Activated naive CD8-positive, alpha-beta T cell treated with anti-CD3 and anti-CD28 coated beads for 36 hours (primary cell): ENCODE data around the gene PTPRJ. TPM values are rescaled to one million over a fixed set of nuclear protein-coding genes. Genes with fewer than 3 reads are reported as not detected.

Source experiments
- DNase-seq: peaks from one replicate; pipeline ENCODE4 v3.0.0; 2021
- H3K27ac Mint-ChIP-seq: one replicate; pipeline ENCODE4 v1.8.0; 2022; ENCODE audit warnings: mild to moderate bottlenecking, moderate library complexity, mixed read lengths
- H3K27me3 Mint-ChIP-seq: one replicate; pipeline ENCODE4 v1.8.0; 2022; ENCODE audit warnings: mild to moderate bottlenecking, mixed read lengths
- H3K36me3 Mint-ChIP-seq: one replicate; pipeline ENCODE4 v1.8.0; 2021; ENCODE audit warnings: mild to moderate bottlenecking, mixed read lengths
- H3K4me1 Mint-ChIP-seq: one replicate; pipeline ENCODE4 v1.8.0; 2021; ENCODE audit warnings: mixed read lengths
- H3K4me3 Mint-ChIP-seq: one replicate; pipeline ENCODE4 v1.8.0; 2022; ENCODE audit warnings: mild to moderate bottlenecking, moderate library complexity, mixed read lengths
- H3K9me3 Mint-ChIP-seq: one replicate; pipeline ENCODE4 v1.8.0; 2022; ENCODE audit warnings: mixed read lengths
- total RNA-seq, 2 experiments: library from RNA; stranded (reverse); gene quantifications; one replicate each; pipeline ENCODE4 v1.2.3, GENCODE V29; 2021

Gene PTPRJ
- total RNA-seq, 2 experiments from 2014 or later = 11.8 to 13.1 TPM

GRCh38 chr11:48029681-48030290, 49.4 kb downstream of the PTPRJ start:
- no peak overlapping the region for H3K27ac Mint-ChIP-seq
- H3K36me3 Mint-ChIP-seq = no peaks in the 10 kb centered on the region
- no peak overlapping the region for H3K4me3 Mint-ChIP-seq
- no peaks in the 10 kb centered on the region for H3K9me3 Mint-ChIP-seq
- no peaks in the 10 kb centered on the region for H3K27me3 Mint-ChIP-seq
- DNase-seq = no peak
- peaks cover 47% of the 10 kb centered on the region for H3K4me1 Mint-ChIP-seq

- Mint-ChIP-seq H3K9me3 (no peaks in the 10 kb centered on the region), H3K4me1 (peaks cover 58% of the 10 kb centered on the region), H3K36me3 (peaks cover 2% of the 10 kb centered on the region), H3K27me3 (no peaks in the 10 kb centered on the region), H3K27ac (no peak overlapping the region), H3K4me3 (no peak overlapping the region)
- DNase-seq = no peak
Observed at GRCh38 chr11:48031602-48032001, 51.2 kb downstream of the PTPRJ start.

GRCh38 chr11:48032721-48033120, 52.4 kb downstream of the PTPRJ start:
- DNase-seq = no peak
- no peaks in the 10 kb centered on the region for H3K9me3 Mint-ChIP-seq
- H3K27ac Mint-ChIP-seq = no peak overlapping the region
- peaks cover 2% of the 10 kb centered on the region for H3K36me3 Mint-ChIP-seq
- peaks cover 58% of the 10 kb centered on the region for H3K4me1 Mint-ChIP-seq
- no peak overlapping the region for H3K4me3 Mint-ChIP-seq
- no peaks in the 10 kb centered on the region for H3K27me3 Mint-ChIP-seq

GRCh38 chr11:48033918-48034341, 53.6 kb downstream of the PTPRJ start:
- Mint-ChIP-seq H3K36me3 (peaks cover 5% of the 10 kb centered on the region), H3K4me1 (peaks cover 55% of the 10 kb centered on the region)

GRCh38 chr11:48034926-48035871, 54.8 kb downstream of the PTPRJ start:
- peaks cover 5% of the 10 kb centered on the region for H3K36me3 Mint-ChIP-seq

More at GRCh38 chr11:48033918-48034341, 53.6 kb downstream of the PTPRJ start:
- peak overlapping the region; percentile 11 for H3K27ac Mint-ChIP-seq
- no peaks in the 10 kb centered on the region for H3K9me3 Mint-ChIP-seq
- H3K27me3 Mint-ChIP-seq = no peaks in the 10 kb centered on the region
- no peak overlapping the region for H3K4me3 Mint-ChIP-seq
- no peak for DNase-seq

GRCh38 chr11:48036011-48036410, 55.7 kb downstream of the PTPRJ start:
- H3K27me3 Mint-ChIP-seq = no peaks in the 10 kb centered on the region
- H3K27ac Mint-ChIP-seq = no peak overlapping the region
- peaks cover 5% of the 10 kb centered on the region for H3K36me3 Mint-ChIP-seq
- DNase-seq = no peak
- H3K4me3 Mint-ChIP-seq = no peak overlapping the region
- H3K4me1 Mint-ChIP-seq = peaks cover 45% of the 10 kb centered on the region
- H3K9me3 Mint-ChIP-seq = no peaks in the 10 kb centered on the region

More at GRCh38 chr11:48034926-48035871, 54.8 kb downstream of the PTPRJ start:
- H3K9me3 Mint-ChIP-seq = no peaks in the 10 kb centered on the region
- H3K27me3 Mint-ChIP-seq = no peaks in the 10 kb centered on the region
- no peak overlapping the region for H3K27ac Mint-ChIP-seq
- peaks cover 46% of the 10 kb centered on the region for H3K4me1 Mint-ChIP-seq
- DNase-seq = no peak
- H3K4me3 Mint-ChIP-seq = no peak overlapping the region

GRCh38 chr11:48036466-48036865, 56.1 kb downstream of the PTPRJ start:
- Mint-ChIP-seq H3K4me3 (no peak overlapping the region), H3K36me3 (peaks cover 5% of the 10 kb centered on the region), H3K27ac (no peak overlapping the region)

GRCh38 chr11:48037709-48038468, 57.5 kb downstream of the PTPRJ start:
- peaks cover 5% of the 10 kb centered on the region for H3K36me3 Mint-ChIP-seq
- H3K4me3 Mint-ChIP-seq = no peak overlapping the region
- no peaks in the 10 kb centered on the region for H3K9me3 Mint-ChIP-seq
- H3K27me3 Mint-ChIP-seq = no peaks in the 10 kb centered on the region
- H3K27ac Mint-ChIP-seq = no peak overlapping the region
- DNase-seq = no peak
- H3K4me1 Mint-ChIP-seq = peaks cover 40% of the 10 kb centered on the region

More at GRCh38 chr11:48036466-48036865, 56.1 kb downstream of the PTPRJ start:
- Mint-ChIP-seq H3K27me3 (no peaks in the 10 kb centered on the region), H3K9me3 (no peaks in the 10 kb centered on the region), H3K4me1 (peaks cover 42% of the 10 kb centered on the region)
- no peak for DNase-seq

- Mint-ChIP-seq H3K27me3 (no peaks in the 10 kb centered on the region), H3K4me3 (no peak overlapping the region), H3K9me3 (no peaks in the 10 kb centered on the region), H3K36me3 (peaks cover 14% of the 10 kb centered on the region), H3K4me1 (peaks cover 36% of the 10 kb centered on the region), H3K27ac (no peak overlapping the region)
- no peak for DNase-seq
Observed at GRCh38 chr11:48040830-48041444, 60.6 kb downstream of the PTPRJ start.

GRCh38 chr11:48041877-48042695, 61.7 kb downstream of the PTPRJ start:
- Mint-ChIP-seq H3K4me3 (peak overlapping the region; percentile 11), H3K9me3 (no peaks in the 10 kb centered on the region), H3K27me3 (no peaks in the 10 kb centered on the region), H3K27ac (peak overlapping the region; percentile 16), H3K4me1 (peaks cover 33% of the 10 kb centered on the region), H3K36me3 (peaks cover 12% of the 10 kb centered on the region)
- no peak for DNase-seq

- Mint-ChIP-seq H3K27ac (peak overlapping the region; percentile 42), H3K9me3 (no peaks in the 10 kb centered on the region), H3K4me1 (peaks cover 40% of the 10 kb centered on the region), H3K36me3 (peaks cover 9% of the 10 kb centered on the region), H3K27me3 (no peaks in the 10 kb centered on the region), H3K4me3 (peak overlapping the region; percentile 22)
- DNase-seq = no peak
Observed at GRCh38 chr11:48043111-48043990, 63.0 kb downstream of the PTPRJ start.

GRCh38 chr11:48043991-48044512, 63.7 kb downstream of the PTPRJ start:
- Mint-ChIP-seq H3K4me3 (no peak overlapping the region), H3K4me1 (peaks cover 41% of the 10 kb centered on the region), H3K36me3 (peaks cover 9% of the 10 kb centered on the region), H3K27me3 (no peaks in the 10 kb centered on the region), H3K9me3 (no peaks in the 10 kb centered on the region), H3K27ac (no peak overlapping the region)
- DNase-seq = no peak

GRCh38 chr11:48044577-48044976, 64.2 kb downstream of the PTPRJ start:
- DNase-seq = no peak
- no peak overlapping the region for H3K4me3 Mint-ChIP-seq
- H3K27ac Mint-ChIP-seq = no peak overlapping the region
- H3K9me3 Mint-ChIP-seq = no peaks in the 10 kb centered on the region
- peaks cover 9% of the 10 kb centered on the region for H3K36me3 Mint-ChIP-seq
- H3K27me3 Mint-ChIP-seq = no peaks in the 10 kb centered on the region
- H3K4me1 Mint-ChIP-seq = peaks cover 44% of the 10 kb centered on the region
